Myocyte (in vitro differentiated cells): Measurements from ENCODE around the gene CDC42SE1. TPM values are rescaled to one million over a fixed set of nuclear protein-coding genes. Genes with fewer than 3 reads are reported as not detected.

ENCODE experiments used
- DNase-seq: peaks from one replicate; pipeline ENCODE4 v3.0.0-alpha.2; 2012; ENCODE audit warnings: low read depth
- total RNA-seq: library from RNA; depleted of rRNA; stranded (reverse); fragments of >200 nt; gene quantifications from 2 replicates; pipeline ENCODE4 v1.2.3, GENCODE V29; 2014

Gene CDC42SE1
- total RNA-seq, 1 donor from 2014 or later, result 65.9 TPM

DNA sequence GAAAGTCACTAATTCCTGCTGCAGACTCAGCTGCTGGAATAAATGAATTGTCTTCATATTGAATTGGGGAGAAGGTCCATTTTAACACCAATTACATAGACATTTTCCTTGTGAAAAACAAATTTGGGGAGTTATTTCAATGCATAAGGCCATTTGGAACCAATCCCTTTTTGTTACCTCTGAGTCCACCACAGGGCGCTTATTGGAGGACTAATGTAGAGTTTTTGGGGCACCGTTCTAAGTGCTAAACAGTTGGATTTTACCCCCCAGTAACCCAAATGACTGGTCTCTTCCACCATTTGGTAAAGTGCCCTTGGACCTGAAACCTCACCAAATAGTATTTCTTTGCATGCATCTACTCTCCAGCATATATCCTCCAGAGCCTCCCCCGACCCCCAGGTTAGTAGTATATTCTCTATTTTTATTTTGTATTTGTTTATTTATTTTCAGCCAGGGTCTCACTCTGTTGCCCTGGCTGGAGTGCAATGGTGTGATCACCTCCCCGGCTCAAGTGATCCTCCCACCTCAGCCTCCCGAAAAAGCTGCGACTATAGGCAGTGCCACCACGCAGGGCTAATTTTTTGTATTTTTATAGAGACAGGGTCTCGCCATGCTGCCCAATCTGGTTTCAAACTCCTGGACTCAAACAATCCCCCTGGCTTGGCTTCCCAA lies 49.6 kb downstream of the CDC42SE1 start:
- no peak for DNase-seq

DNA sequence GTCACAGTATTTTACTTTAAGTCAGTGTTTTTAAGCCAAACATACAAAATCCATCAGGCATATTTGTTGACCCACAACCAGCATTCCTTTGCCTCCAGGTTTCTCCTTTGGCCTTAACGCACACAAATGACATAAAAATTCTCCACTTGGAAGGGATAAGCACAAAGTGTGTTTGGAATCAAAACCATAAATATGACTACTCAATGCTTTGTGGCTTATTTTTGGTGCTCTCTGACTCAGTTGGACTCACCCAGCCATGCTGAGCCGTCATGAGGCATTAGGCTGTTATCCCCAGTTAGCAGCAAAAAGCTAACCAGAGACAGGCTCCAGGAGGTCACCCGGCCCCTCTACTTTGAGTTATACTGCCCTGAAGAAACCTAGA lies 50.2 kb downstream of the CDC42SE1 start:
- no peak for DNase-seq

DNA sequence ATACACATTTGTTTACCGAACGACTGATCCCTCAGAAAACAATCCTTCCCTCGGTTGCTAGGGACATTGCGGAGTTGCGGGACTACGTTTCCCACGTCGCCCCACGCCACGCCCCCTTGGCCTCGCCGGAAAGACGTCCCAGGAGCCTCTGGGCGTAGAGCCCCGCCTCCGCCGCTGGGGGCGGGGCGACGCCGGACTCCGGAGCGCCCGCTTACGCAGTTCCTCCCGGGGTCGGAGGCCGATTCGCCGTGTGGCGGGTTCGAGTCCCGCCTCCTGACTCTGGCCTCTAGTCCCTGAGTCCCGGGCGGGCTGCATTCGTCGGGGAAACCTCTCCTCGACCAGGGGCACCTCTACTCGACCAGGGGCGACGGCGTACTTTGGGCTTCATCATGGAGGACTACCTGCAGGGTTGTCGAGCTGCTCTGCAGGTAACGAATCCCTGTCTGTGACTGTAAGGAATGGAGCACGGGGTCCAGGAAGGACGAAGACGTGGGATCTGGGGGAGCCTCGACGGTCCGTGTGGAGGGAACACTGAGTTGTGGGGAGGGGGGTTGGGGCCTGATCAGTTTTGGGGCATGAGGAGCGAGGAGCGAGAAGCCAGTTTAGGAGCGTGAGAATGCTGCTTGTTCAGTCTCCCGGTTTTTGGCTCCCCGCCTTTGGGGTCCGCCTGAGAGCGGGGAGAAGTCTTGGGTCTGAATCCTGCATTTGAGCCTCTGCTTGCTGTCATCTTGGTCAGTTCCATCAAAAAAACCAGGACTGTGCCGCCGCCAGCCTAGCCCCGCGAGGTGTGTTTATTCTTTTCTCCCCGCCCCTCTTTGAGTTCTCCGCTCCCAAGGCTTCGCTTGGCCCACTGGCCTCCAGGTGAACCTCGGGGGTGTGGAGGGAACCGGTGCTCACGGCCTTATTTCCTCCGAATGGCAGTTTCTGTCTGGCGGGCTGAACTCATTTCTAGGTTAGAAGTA lies 50.9 kb downstream of the CDC42SE1 start, which contains the start of gene PRUNE1:
Gene PRUNE1, plus strand, starts transcription at position 206 of the 962 bp plus-strand sequence. Its CDS starts 184 bp downstream, at position 390.
- DNase-seq, result peak; percentile 96

DNA sequence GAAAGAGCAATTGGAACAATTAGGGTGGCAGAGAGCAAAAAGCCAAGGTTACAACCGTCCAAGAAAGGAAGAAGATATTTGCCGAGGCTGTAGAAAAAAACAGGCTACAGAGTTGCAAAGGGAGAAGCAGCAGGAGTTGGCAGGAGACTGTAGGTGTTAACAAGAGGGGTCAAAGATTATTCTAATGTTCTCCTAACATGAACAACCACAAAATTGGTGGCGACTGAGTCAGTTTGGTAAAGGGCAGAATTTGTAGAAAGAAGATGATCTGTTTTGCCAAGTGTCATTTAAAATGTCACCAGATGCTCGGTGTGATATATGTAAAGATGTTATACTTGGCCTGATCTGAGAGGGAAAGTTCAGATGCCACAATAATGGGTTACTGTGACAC lies 51.6 kb downstream of the CDC42SE1 start:
- DNase-seq, result no peak

DNA sequence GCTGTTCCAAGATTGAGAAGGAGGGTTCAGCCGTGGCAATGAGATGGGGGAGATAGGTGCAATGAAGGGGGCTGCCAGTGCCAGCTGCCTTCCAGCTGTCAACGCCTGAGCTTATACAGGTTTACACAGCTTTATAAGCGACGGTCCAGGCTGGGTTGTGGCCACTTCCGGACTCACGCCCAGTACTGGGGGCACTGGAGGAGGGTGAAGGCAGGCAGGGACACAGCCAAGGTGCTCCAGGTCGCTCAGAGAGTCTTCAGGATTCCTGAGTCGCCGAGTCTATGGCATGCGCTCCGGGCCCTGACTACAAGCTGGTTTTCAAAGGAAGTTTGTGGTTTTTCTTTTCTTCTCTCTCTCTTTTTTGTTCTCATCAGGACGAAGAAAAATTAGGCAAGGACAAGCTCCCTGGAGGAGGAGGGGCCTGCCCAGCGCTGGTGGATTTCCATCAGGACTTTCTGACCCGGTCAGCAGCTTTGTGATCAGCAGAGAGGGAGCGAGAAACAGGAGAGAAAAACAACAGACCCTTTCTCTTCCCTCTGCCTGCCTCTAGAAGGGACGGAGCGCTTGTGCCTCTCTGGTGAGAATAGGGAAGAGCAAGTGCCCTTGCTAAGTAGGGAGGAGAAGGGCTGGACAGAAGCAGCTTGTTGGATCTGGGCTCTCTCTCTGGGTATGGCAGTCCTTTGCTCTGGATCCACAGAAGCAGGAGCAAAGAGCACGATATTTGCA lies 52.9 kb downstream of the CDC42SE1 start, which contains the start of gene MINDY1:
Gene MINDY1, minus strand, starts transcription at position 576 of the 726 bp plus-strand sequence. CDS start 4,285 bp downstream, outside the sequence.
- DNase-seq, result peak; percentile 91

DNA sequence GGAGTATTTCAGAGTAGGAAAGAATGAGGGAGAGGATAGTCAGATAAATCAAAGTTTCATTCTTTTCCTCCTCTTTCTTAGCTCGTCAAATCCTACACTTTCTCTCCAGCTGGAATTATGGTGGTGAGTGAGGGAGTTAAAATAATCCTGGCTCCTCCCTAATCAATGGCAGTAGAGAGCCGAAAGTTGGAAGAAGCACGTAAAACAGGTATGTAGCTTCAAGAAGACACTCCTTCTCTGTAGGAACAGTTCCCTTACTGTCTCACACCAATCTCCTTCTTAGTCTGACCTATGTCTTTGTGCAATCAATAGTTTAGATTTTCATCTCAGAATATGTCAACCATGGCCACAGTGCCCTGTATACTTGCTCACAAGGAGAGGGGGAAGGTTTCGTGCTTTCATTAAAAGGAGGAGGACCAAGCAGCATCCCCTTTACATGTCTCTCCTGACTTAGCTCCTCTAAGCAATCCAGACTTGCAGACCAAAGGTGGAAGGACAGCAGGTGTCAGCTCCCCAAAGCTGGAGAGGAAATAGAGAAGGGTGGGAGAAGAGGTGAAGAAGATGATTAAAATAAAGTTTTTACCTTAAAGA lies 53.6 kb downstream of the CDC42SE1 start:
- DNase-seq, result no peak

DNA sequence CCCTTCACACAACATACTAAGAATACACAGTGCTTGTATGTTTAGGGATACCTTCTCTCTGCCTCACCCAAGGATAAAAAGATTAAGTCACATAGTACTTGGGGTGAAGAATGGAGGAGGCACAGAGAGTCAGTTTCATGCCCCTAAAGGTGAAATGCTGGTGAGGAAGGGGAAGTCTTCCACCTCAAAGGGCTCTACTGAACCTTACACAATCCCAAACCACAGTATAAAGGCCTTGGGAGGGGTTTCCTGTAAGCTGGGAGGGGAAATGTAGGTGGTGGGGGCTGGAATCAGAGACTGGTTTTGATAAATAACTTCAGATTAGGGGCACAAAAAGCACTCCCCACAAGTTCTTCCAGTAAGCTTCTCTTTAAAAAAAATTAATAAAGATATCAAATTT lies 56.2 kb downstream of the CDC42SE1 start:
- DNase-seq, result no peak

DNA sequence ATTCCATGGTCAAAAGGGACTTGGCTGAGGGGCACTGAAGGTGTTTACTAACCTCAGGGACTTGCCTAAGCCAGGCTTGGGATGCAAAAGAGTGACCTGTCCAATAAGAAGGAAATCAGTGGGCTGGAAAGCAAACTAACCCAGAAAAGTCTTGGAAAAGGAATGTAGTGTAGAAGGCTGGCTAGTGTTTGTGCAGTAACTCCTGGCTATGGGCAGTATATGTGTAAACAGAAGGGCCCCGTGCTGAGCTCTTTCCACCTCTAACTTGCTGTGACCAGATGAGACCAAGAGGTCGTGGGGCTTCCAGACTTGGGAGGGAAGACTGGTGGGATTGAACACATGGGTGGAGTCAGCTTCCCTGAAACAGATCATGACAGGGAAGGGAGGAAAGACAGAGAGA lies 56.8 kb downstream of the CDC42SE1 start:
- no peak for DNase-seq

DNA sequence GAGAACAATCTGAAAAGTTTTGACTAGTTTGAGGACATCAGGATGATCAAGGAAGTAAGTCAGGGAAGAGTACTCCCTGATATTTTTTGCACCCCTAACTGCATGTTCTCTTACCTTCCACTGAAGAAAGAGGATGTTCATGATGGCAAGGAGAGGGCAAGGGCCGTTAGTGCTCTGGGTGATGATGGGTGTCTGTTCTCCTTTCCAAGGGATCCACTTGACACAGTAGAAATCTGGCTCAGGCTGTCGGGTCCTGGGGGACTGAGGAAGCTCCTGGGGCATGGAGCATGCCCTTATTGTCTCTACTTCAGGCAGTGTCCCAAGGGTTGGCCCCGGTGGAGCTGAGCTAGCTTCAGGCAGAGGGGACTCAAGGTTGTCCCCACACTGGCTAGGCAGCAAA lies 57.4 kb downstream of the CDC42SE1 start:
- DNase-seq, result no peak

DNA sequence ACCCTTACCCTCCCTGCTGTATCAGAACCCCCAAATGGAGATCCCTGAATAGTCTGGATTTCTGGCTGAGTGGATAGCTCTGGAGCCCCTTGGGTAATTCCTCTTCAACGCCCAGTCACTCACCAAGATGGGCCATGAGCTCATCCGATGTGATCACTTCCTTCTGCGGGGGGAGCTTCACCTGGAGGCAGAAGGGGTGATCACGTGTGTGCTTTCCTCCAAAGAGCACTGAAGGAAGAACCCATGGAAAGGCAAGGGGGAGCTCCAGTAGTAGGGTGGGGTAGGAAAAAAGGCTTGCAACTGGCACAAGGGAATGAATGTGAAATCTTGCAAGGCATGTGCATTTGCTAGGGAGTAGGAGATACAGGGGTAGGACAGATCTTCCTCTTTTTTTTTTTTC lies 57.8 kb downstream of the CDC42SE1 start:
- no peak for DNase-seq

Other genes with a start within 250 kb of the CDC42SE1 start
- 33.1 and 41.7 TPM in 2 replicates for gene ARNT, start 183.0 kb downstream of the CDC42SE1 start, total RNA-seq
- gene CTXND2, start 172.5 kb downstream of the CDC42SE1 start, total RNA-seq, result not detected in 2 replicates
- gene SETDB1, start 133.3 kb downstream of the CDC42SE1 start, total RNA-seq, result 42.9 and 48.3 TPM in 2 replicates
- 55.2 and 58.3 TPM in 2 replicates for gene CERS2, start 84.8 kb downstream of the CDC42SE1 start, total RNA-seq
- not detected in 2 replicates for gene ANXA9, start 77.3 kb downstream of the CDC42SE1 start, total RNA-seq
- gene MINDY1, start 52.7 kb downstream of the CDC42SE1 start, total RNA-seq, result 23.6 and 39.6 TPM in 2 replicates
- 25.9 and 47.5 TPM in 2 replicates for gene PRUNE1, start 51.2 kb downstream of the CDC42SE1 start, total RNA-seq
- gene BNIPL, start 23.0 kb downstream of the CDC42SE1 start, total RNA-seq, result 1.4 and 1.8 TPM in 2 replicates
- gene C1orf56, start 11.9 kb downstream of the CDC42SE1 start, total RNA-seq, result 4.8 and 5.4 TPM in 2 replicates
- 76.6 and 79.8 TPM in 2 replicates for gene MLLT11, start 775 bp upstream of the CDC42SE1 start, total RNA-seq
- gene GABPB2, start 11.1 kb upstream of the CDC42SE1 start, total RNA-seq, result 4.3 and 6.7 TPM in 2 replicates
- 73.1 and 132 TPM in 2 replicates for gene SEMA6C, start 87.0 kb upstream of the CDC42SE1 start, total RNA-seq
- gene TNFAIP8L2, start 97.0 kb upstream of the CDC42SE1 start, total RNA-seq, result not detected in 2 replicates
- gene LYSMD1, start 106.3 kb upstream of the CDC42SE1 start, total RNA-seq, result 18.7 and 23.9 TPM in 2 replicates
- gene SCNM1, start 106.5 kb upstream of the CDC42SE1 start, total RNA-seq, result 26.0 and 26.1 TPM in 2 replicates
- 0.35 and 0.47 TPM in 2 replicates for gene TMOD4, start 116.4 kb upstream of the CDC42SE1 start, total RNA-seq
- 80.3 and 81.8 TPM in 2 replicates for gene VPS72, start 130.6 kb upstream of the CDC42SE1 start, total RNA-seq
- 34.2 and 40.4 TPM in 2 replicates for gene PIP5K1A, start 138.9 kb upstream of the CDC42SE1 start, total RNA-seq
- 144 and 179 TPM in 2 replicates for gene PSMD4, start 195.1 kb upstream of the CDC42SE1 start, total RNA-seq
- gene ZNF687, start 222.7 kb upstream of the CDC42SE1 start, total RNA-seq, result 17.3 and 21.5 TPM in 2 replicates